ENCODE measurements around the gene NUDT1.

Gene NUDT1

GRCh38 chr7:2220954-2221353, 21.1 kb upstream of the NUDT1 start:
- H3K27ac ChIP-seq (ENCODE audit: low read depth, low read length) = no peak overlapping the region
- H4K20me1 ChIP-seq (ENCODE audit: low read depth, low read length) = no peaks in the 10 kb centered on the region
- TF ChIP-seq EZH2phosphoT487 (conservative IDR thresholded peaks at IDR 0.05; ENCODE audit: low read length) (no peak), CTCF (IDR thresholded peaks at IDR 0.05; ENCODE audit: insufficient read depth, low read length, poor library complexity, severe bottlenecking) (no peak)
- no peak overlapping the region for H3K4me3 ChIP-seq (ENCODE audit: insufficient read depth, low read length, poor library complexity, severe bottlenecking)
- H3F3A ChIP-seq (ENCODE audit: insufficient read depth) = no peaks in the 10 kb centered on the region
- H3K4me2 ChIP-seq (ENCODE audit: low read depth, low read length, poor library complexity, severe bottlenecking) = no peak overlapping the region
- H2AFZ ChIP-seq (ENCODE audit: low read depth, low read length, severe bottlenecking) = no peak overlapping the region
- H3K79me2 ChIP-seq (ENCODE audit: insufficient read depth, low read length) = peaks cover 11% of the 10 kb centered on the region; the same call in 1 of the 2 replicates
- peaks cover 2% of the 10 kb centered on the region; the same call in 1 of the 2 replicates for H3K36me3 ChIP-seq (ENCODE audit: low read length)
- no peaks in the 10 kb centered on the region for H3K9me3 ChIP-seq (ENCODE audit: insufficient read depth, low read length)
- H3K9me2 ChIP-seq (replicated peaks; ENCODE audit: insufficient read depth, low read length) = no peaks in the 10 kb centered on the region
- no peak overlapping the region for H3K9ac ChIP-seq (ENCODE audit: low read length)
- no peaks in the 10 kb centered on the region for H3K27me3 ChIP-seq (ENCODE audit: low read length)

GRCh38 chr7:2222516-2222915, 19.5 kb upstream of the NUDT1 start:
- Histone ChIP-seq H3K27ac (ENCODE audit: low read depth, low read length) (no peak overlapping the region), H3K4me2 (ENCODE audit: low read depth, low read length, poor library complexity, severe bottlenecking) (no peak overlapping the region), H3K79me2 (ENCODE audit: insufficient read depth, low read length) (peaks cover 22% of the 10 kb centered on the region; the same call in 1 of the 2 replicates), H3K27me3 (ENCODE audit: low read length) (no peaks in the 10 kb centered on the region), H2AFZ (ENCODE audit: low read depth, low read length, severe bottlenecking) (no peak overlapping the region), H3F3A (ENCODE audit: insufficient read depth) (no peaks in the 10 kb centered on the region), H3K9me2 (replicated peaks; ENCODE audit: insufficient read depth, low read length) (no peaks in the 10 kb centered on the region), H3K9me3 (ENCODE audit: insufficient read depth, low read length) (no peaks in the 10 kb centered on the region), H3K36me3 (ENCODE audit: low read length) (no peaks in the 10 kb centered on the region), H3K9ac (ENCODE audit: low read length) (no peak overlapping the region), H4K20me1 (ENCODE audit: low read depth, low read length) (no peaks in the 10 kb centered on the region), H3K4me3 (ENCODE audit: insufficient read depth, low read length, poor library complexity, severe bottlenecking) (no peak overlapping the region)
- TF ChIP-seq EZH2phosphoT487 (conservative IDR thresholded peaks at IDR 0.05; ENCODE audit: low read length) (no peak), CTCF (IDR thresholded peaks at IDR 0.05; ENCODE audit: insufficient read depth, low read length, poor library complexity, severe bottlenecking) (no peak)

DNA sequence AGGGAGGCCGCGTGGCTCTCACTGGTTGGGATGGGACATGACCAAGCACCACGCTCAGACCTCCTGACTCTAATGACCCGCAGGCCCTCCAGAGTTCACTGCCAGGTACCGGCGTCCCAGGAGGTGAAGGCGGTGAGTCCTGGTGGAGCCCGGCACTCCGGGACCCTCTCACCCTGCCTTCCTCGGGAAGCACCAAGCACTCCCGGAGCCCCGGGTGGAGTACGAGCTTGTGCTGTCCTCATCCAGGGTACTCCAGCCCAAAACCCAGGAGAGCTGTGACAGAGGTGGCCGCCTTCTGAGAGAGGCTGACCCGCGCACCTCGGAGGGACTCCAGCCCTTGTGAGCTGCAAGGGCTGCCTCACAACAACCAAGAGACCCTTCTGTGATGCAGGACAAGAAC, 18.7 kb upstream of the NUDT1 start:
- no peaks in the 10 kb centered on the region for H3K27me3 ChIP-seq (ENCODE audit: low read length)
- peaks cover 30% of the 10 kb centered on the region for H3K79me2 ChIP-seq (ENCODE audit: insufficient read depth, low read length)
- H4K20me1 ChIP-seq (ENCODE audit: low read depth, low read length) = no peaks in the 10 kb centered on the region
- H3K4me2 ChIP-seq (ENCODE audit: low read depth, low read length, poor library complexity, severe bottlenecking) = no peak overlapping the region
- H3F3A ChIP-seq (ENCODE audit: insufficient read depth) = no peaks in the 10 kb centered on the region
- H3K4me3 ChIP-seq (ENCODE audit: insufficient read depth, low read length, poor library complexity, severe bottlenecking) = no peak overlapping the region
- no peak overlapping the region for H3K27ac ChIP-seq (ENCODE audit: low read depth, low read length)
- no peak overlapping the region for H2AFZ ChIP-seq (ENCODE audit: low read depth, low read length, severe bottlenecking)
- H3K9me3 ChIP-seq (ENCODE audit: insufficient read depth, low read length) = no peaks in the 10 kb centered on the region
- TF ChIP-seq CTCF (IDR thresholded peaks at IDR 0.05; ENCODE audit: insufficient read depth, low read length, poor library complexity, severe bottlenecking) = no peak
- no peak for TF ChIP-seq EZH2phosphoT487 (conservative IDR thresholded peaks at IDR 0.05; ENCODE audit: low read length)
- no peak overlapping the region for H3K9ac ChIP-seq (ENCODE audit: low read length)
- H3K36me3 ChIP-seq (ENCODE audit: low read length) = no peaks in the 10 kb centered on the region
- no peaks in the 10 kb centered on the region for H3K9me2 ChIP-seq (replicated peaks; ENCODE audit: insufficient read depth, low read length)

Measured in SU-DHL-6 (cell line).